Nucleus accumbens (tissue), 56 donors: ENCODE results near the gene CRKL.
"Not testable (repeated sequence)": the region's sequence is repeated elsewhere in the genome, so short reads cannot be mapped to it uniquely, and the experiment has no call there.

Experiments used
- DNase-seq, 56 donors: peaks; one replicate each; lab custom pipeline; 2025; lab: John Stamatoyannopoulos, UW

CRKL gene

GRCh38 chr22:20899827-20900423, 17.3 kb upstream of the CRKL start:
- DNase-seq = no peak

GRCh38 chr22:20901093-20902033, 15.8 kb upstream of the CRKL start:
- not testable (repeated sequence) for DNase-seq

- no peak for DNase-seq
Measured at GRCh38 chr22:20903093-20903492, 14.1 kb upstream of the CRKL start.

GRCh38 chr22:20904008-20904979, 12.9 kb upstream of the CRKL start:
- DNase-seq = no peak

GRCh38 chr22:20904980-20905355, 12.2 kb upstream of the CRKL start:
- no peak for DNase-seq

- DNase-seq = no peak
Measured at GRCh38 chr22:20905415-20906386, 11.5 kb upstream of the CRKL start.

GRCh38 chr22:20906387-20906767, 10.8 kb upstream of the CRKL start:
- no peak for DNase-seq

GRCh38 chr22:20908717-20909116, 8.5 kb upstream of the CRKL start:
- not testable (repeated sequence) for DNase-seq

GRCh38 chr22:20909543-20910303, 7.5 kb upstream of the CRKL start:
- DNase-seq = no peak

- no peak for DNase-seq
Measured at GRCh38 chr22:20912494-20912893, 4.7 kb upstream of the CRKL start.

GRCh38 chr22:20918663-20919218, 1.5 kb downstream of the CRKL start:
- no peak for DNase-seq

- DNase-seq = no peak
Measured at GRCh38 chr22:20919718-20920117, 2.5 kb downstream of the CRKL start.

- DNase-seq = no peak
Measured at GRCh38 chr22:20920881-20921203, 3.6 kb downstream of the CRKL start.

- no peak for DNase-seq
Measured at GRCh38 chr22:20922141-20922751, 5.0 kb downstream of the CRKL start.

GRCh38 chr22:20926243-20926642, 9.0 kb downstream of the CRKL start:
- no peak for DNase-seq

- DNase-seq = no peak
Measured at GRCh38 chr22:20927940-20928572, 10.8 kb downstream of the CRKL start.

GRCh38 chr22:20928573-20928967, 11.4 kb downstream of the CRKL start:
- no peak for DNase-seq

GRCh38 chr22:20930004-20930403, 12.8 kb downstream of the CRKL start:
- DNase-seq = no peak
